Activated B cell treated with CpG ODN at 0.5 μM for 24 hours (primary cell): Measurements from ENCODE around the gene RAB3GAP1. TPM values are rescaled to one million over a fixed set of nuclear protein-coding genes. Genes with fewer than 3 reads are reported as not detected.

ENCODE experiments used
- ATAC-seq: fragments of 200-7000 bp; cut with Tn5 transposase; one replicate; pipeline ENCODE4 v1.10.0; 2021; ENCODE audit warnings: low read depth, mild to moderate bottlenecking, moderate library complexity
- CTCF ChIA-PET: fragments of 350-600 bp; sonication (Branson Sonifier 250); formaldehyde crosslinking; loops from one replicate; lab custom pipeline; 2021; ENCODE audit warnings: antibody characterized with exemption; lab: Charles Lee
- POLR2A ChIA-PET: fragments of 350-600 bp; sonication (Branson Sonifier 250); formaldehyde crosslinking; loops from one replicate; lab custom pipeline; 2021; ENCODE audit warnings: antibody characterized with exemption; lab: Charles Lee
- DNase-seq: peaks from one replicate; pipeline ENCODE4 v3.0.0; 2022
- H3K27ac Mint-ChIP-seq: one replicate; pipeline ENCODE4 v1.8.0; 2020; ENCODE audit warnings: mixed read lengths
- H3K27me3 Mint-ChIP-seq: one replicate; pipeline ENCODE4 v1.8.0; 2021; ENCODE audit warnings: mixed read lengths
- H3K36me3 Mint-ChIP-seq: one replicate; pipeline ENCODE4 v1.8.0; 2021; ENCODE audit warnings: low read depth, mixed read lengths
- H3K4me1 Mint-ChIP-seq: one replicate; pipeline ENCODE4 v1.8.0; 2021; ENCODE audit warnings: mixed read lengths
- H3K4me3 Mint-ChIP-seq: one replicate; pipeline ENCODE4 v1.8.0; 2020; ENCODE audit warnings: mild to moderate bottlenecking, mixed read lengths
- H3K9me3 Mint-ChIP-seq: one replicate; pipeline ENCODE4 v1.8.0; 2020; ENCODE audit warnings: mixed read lengths
- CTCF ChIP-seq: fragments of 200-600 bp; IDR thresholded peaks from one replicate; pipeline ENCODE4 v1.8.0; 2022; ENCODE audit warnings: antibody characterized with exemption, mild to moderate bottlenecking
- intact Hi-C: fragments of 100-400 bp; cut with micrococcal nuclease; formaldehyde crosslinking; loops from one replicate; pipeline ENCODE4 v1.15.1; 2024
- total RNA-seq: library from RNA; stranded (reverse); gene quantifications from 2 replicates; pipeline ENCODE4 v1.2.3, GENCODE V29; 2022

Gene RAB3GAP1
- total RNA-seq, 1 donor from 2014 or later = 51.0 TPM

- intact Hi-C loops = no loop called here
- peaks cover 66% of the 10 kb centered on the region for H3K36me3 Mint-ChIP-seq
- TF ChIP-seq CTCF = no peak
- H3K4me3 Mint-ChIP-seq = no peak overlapping the region
- ATAC-seq (no peak), DNase-seq (no peak)
- peaks cover 15% of the 10 kb centered on the region for H3K4me1 Mint-ChIP-seq
- H3K9me3 Mint-ChIP-seq = no peaks in the 10 kb centered on the region
- CTCF ChIA-PET = no interaction called here
- H3K27me3 Mint-ChIP-seq = no peaks in the 10 kb centered on the region
- no peak overlapping the region for H3K27ac Mint-ChIP-seq
- POLR2A ChIA-PET = interaction anchor here (0.7 kb wide), 1 partner anchor 985 kb away, joined by 4 read pairs; no protein-coding TSS in a partner anchor
Observed at GRCh38 chr2:135064149-135064548, 12.1 kb downstream of the RAB3GAP1 start.

GRCh38 chr2:135066710-135067109 lies 14.6 kb downstream of the RAB3GAP1 start:
- ChIA-PET POLR2A (no interaction called here), CTCF (no interaction called here)
- ATAC-seq = no peak
- no peak for DNase-seq
- H3K4me3 Mint-ChIP-seq = no peak overlapping the region
- intact Hi-C loops = no loop called here
- H3K27me3 Mint-ChIP-seq = no peaks in the 10 kb centered on the region
- H3K27ac Mint-ChIP-seq = no peak overlapping the region
- peaks cover 61% of the 10 kb centered on the region for H3K36me3 Mint-ChIP-seq
- TF ChIP-seq CTCF = no peak
- H3K9me3 Mint-ChIP-seq = no peaks in the 10 kb centered on the region
- peaks cover 13% of the 10 kb centered on the region for H3K4me1 Mint-ChIP-seq

- Mint-ChIP-seq H3K4me3 (no peak overlapping the region), H3K36me3 (peaks cover 51% of the 10 kb centered on the region), H3K27ac (no peak overlapping the region), H3K27me3 (no peaks in the 10 kb centered on the region), H3K4me1 (peaks cover 8% of the 10 kb centered on the region), H3K9me3 (peaks cover 10% of the 10 kb centered on the region)
- ChIA-PET POLR2A (no interaction called here), CTCF (no interaction called here)
- intact Hi-C loops = no loop called here
- ATAC-seq (no peak), DNase-seq (no peak)
- no peak for TF ChIP-seq CTCF
Observed at GRCh38 chr2:135072125-135072997, 20.3 kb downstream of the RAB3GAP1 start.

GRCh38 chr2:135074216-135074615 lies 22.1 kb downstream of the RAB3GAP1 start:
- no peak overlapping the region for H3K27ac Mint-ChIP-seq
- no peak overlapping the region for H3K4me3 Mint-ChIP-seq
- H3K27me3 Mint-ChIP-seq = no peaks in the 10 kb centered on the region
- ChIA-PET POLR2A (no interaction called here), CTCF (no interaction called here)
- peaks cover 47% of the 10 kb centered on the region for H3K36me3 Mint-ChIP-seq
- ATAC-seq = no peak
- no peak for DNase-seq
- peaks cover 13% of the 10 kb centered on the region for H3K4me1 Mint-ChIP-seq
- no peak for TF ChIP-seq CTCF
- H3K9me3 Mint-ChIP-seq = peaks cover 10% of the 10 kb centered on the region
- intact Hi-C loops = no loop called here

- ChIA-PET POLR2A (no interaction called here), CTCF (no interaction called here)
- Mint-ChIP-seq H3K4me3 (no peak overlapping the region), H3K36me3 (peaks cover 54% of the 10 kb centered on the region), H3K27ac (no peak overlapping the region), H3K27me3 (no peaks in the 10 kb centered on the region), H3K9me3 (peaks cover 10% of the 10 kb centered on the region), H3K4me1 (peaks cover 15% of the 10 kb centered on the region)
- intact Hi-C loops = no loop called here
- DNase-seq = no peak
- TF ChIP-seq CTCF = no peak
- no peak for ATAC-seq
Observed at GRCh38 chr2:135076556-135076955, 24.5 kb downstream of the RAB3GAP1 start.
